Measurements from ENCODE around the gene BOLA3.

- no peak for TF ChIP-seq CTCF (IDR thresholded peaks at IDR 0.05)
- no peak for TF ChIP-seq POLR2A (IDR thresholded peaks at IDR 0.05)
Measured at GRCh38 chr2:74177696-74178095, 30.0 kb upstream of the BOLA3 start.

Measured in thyroid gland (tissue), 4 donors.